HepG2 (cell line): ENCODE measurements around the gene PHF14. TPM values are rescaled to one million over a fixed set of nuclear protein-coding genes. Genes with fewer than 3 reads are reported as not detected.

ENCODE experiments used
- ATAC-seq: fragments of 200-7000 bp; cut with Tn5 transposase; 3 replicates; pipeline ENCODE4 v1.9.1; 2020; ENCODE audit warnings: mild to moderate bottlenecking, moderate library complexity
- BruUV-seq: library from RNA; stranded (reverse); fragments of 400-500 nt; replicated peaks from 2 replicates; lab custom pipeline; 2021; lab: Mats Ljungman, UMichigan
- CTCF ChIA-PET: fragments of 300-600 bp; formaldehyde crosslinking; extraction: SDS; loops from one replicate; lab custom pipeline; 2021; ENCODE audit warnings: low total read pairs, inconsistent platforms, low intra/inter-chr PET ratio; lab: Yijun Ruan, JAX
- POLR2A ChIA-PET: fragments of 350-600 bp; sonication (Branson Sonifier 250); formaldehyde crosslinking; loops from one replicate; lab custom pipeline; 2020; ENCODE audit warnings: antibody characterized with exemption, inconsistent platforms; lab: Yijun Ruan, JAX
- DNase-seq: peaks from one replicate; pipeline ENCODE4 v3.0.0-alpha.2; 2015; ENCODE audit warnings: low spot score
- FAIRE-seq: peaks from 3 replicates; lab custom pipeline; 2011; peaks lifted over from hg19 to GRCh38; lab: Jason Lieb, UNC
- H2AFZ ChIP-seq: one replicate; pipeline ENCODE4 v1.6.1; 2011; ENCODE audit warnings: low read length, inconsistent platforms
- H3K27ac ChIP-seq: fragments of 300-600 bp; 3 replicates; pipeline ENCODE4 v1.8.0; 2011; ENCODE audit warnings: mixed run types, mild to moderate bottlenecking, mixed read lengths, low read length, inconsistent platforms; ENCODE audit not compliant: insufficient read depth; ENCODE audit errors: extremely low read length
- H3K27me3 ChIP-seq, 2 experiments: fragments of 200-600 bp in 1 of 2; 2 replicates in 1 of 2; 3 replicates in 1 of 2; pipeline versions ENCODE4 v1.6.0 to v1.8.0; 2011; ENCODE audit warnings: low read length in 2 of 2, mild to moderate bottlenecking in 2 of 2, moderate library complexity in 2 of 2, inconsistent platforms in 1 of 2; ENCODE audit not compliant: insufficient read depth in 2 of 2, control insufficient read depth in 1 of 2
- H3K36me3 ChIP-seq, 2 experiments: fragments of 200-600 bp in 1 of 2; replicated peaks in 1 of 2; 2 replicates in 1 of 2; 3 replicates in 1 of 2; pipeline versions ENCODE4 v1.5.1 to v1.8.0; 2011; ENCODE audit warnings: low read length in 2 of 2, inconsistent platforms in 1 of 2; ENCODE audit not compliant: insufficient read depth in 2 of 2, control insufficient read depth in 1 of 2
- H3K4me1 ChIP-seq: 2 replicates; pipeline ENCODE4 v1.5.1; 2012; ENCODE audit warnings: low read length, inconsistent platforms; ENCODE audit not compliant: insufficient read depth
- H3K4me2 ChIP-seq: 2 replicates; pipeline ENCODE4 v1.6.0; 2011; ENCODE audit warnings: low read depth, low read length, inconsistent platforms
- H3K4me3 ChIP-seq, 3 experiments: fragments of 200-600 bp in 1 of 3; sonication (generic), shearing (Covaris generic) in 1 of 3; replicated peaks in 1 of 3; 2 replicates each; pipeline ENCODE4 v1.5.1; 2011 to 2016; ENCODE audit warnings: low read length in 3 of 3, inconsistent platforms in 2 of 3, low read depth in 2 of 3, mild to moderate bottlenecking in 2 of 3, control low read depth in 1 of 3, mixed read lengths in 1 of 3; ENCODE audit not compliant: insufficient read depth in 1 of 3
- H3K79me2 ChIP-seq: one replicate; pipeline ENCODE4 v1.6.1; 2011; ENCODE audit warnings: low read length, inconsistent platforms; ENCODE audit not compliant: insufficient read depth
- H3K9ac ChIP-seq: 2 replicates; pipeline ENCODE4 v1.6.0; 2011; ENCODE audit warnings: mild to moderate bottlenecking, low read depth, low read length, inconsistent platforms; ENCODE audit not compliant: insufficient read depth
- H3K9me3 ChIP-seq: 2 replicates; pipeline ENCODE4 v1.5.1; 2012; ENCODE audit warnings: mild to moderate bottlenecking, low read length
- H4K20me1 ChIP-seq: 2 replicates; pipeline ENCODE4 v1.6.0; 2011; ENCODE audit warnings: inconsistent platforms, mild to moderate bottlenecking, low read length, moderate library complexity; ENCODE audit not compliant: insufficient read depth
- AGO1 ChIP-seq: fragments of 200-400 bp; formaldehyde crosslinking; IDR thresholded peaks from 2 replicates; pipeline ENCODE4 v1.6.1; 2017; ENCODE audit warnings: mild to moderate bottlenecking, low read depth, low read length, moderate library complexity; ENCODE audit not compliant: poor library complexity, severe bottlenecking
- CENPBD1 ChIP-seq: sonication (generic); formaldehyde crosslinking; IDR thresholded peaks from 2 replicates; pipeline ENCODE4 v1.8.0; 2022; ENCODE audit warnings: missing genetic modification reagents, low read depth, mild to moderate bottlenecking, borderline replicate concordance
- ELF3 ChIP-seq: IDR thresholded peaks from 2 replicates; pipeline ENCODE4 v1.6.1; 2016; ENCODE audit warnings: missing genetic modification reagents, missing compliant biosample characterization
- FOXO1 ChIP-seq: sonication (generic); formaldehyde crosslinking; IDR thresholded peaks from 2 replicates; pipeline ENCODE4 v1.4.0; 2020; ENCODE audit warnings: missing genetic modification reagents
- GMEB2 ChIP-seq: IDR thresholded peaks from 2 replicates; pipeline ENCODE4 v1.6.1; 2016; ENCODE audit warnings: missing biosample characterization, missing genetic modification reagents, low read depth
- HCFC1 ChIP-seq: fragments of 150-350 bp; IDR thresholded peaks from 2 replicates; pipeline ENCODE4 v1.6.1; 2014; ENCODE audit warnings: low read depth, low read length
- MTERF4 ChIP-seq: sonication (generic); formaldehyde crosslinking; IDR thresholded peaks from 2 replicates; pipeline ENCODE4 v1.8.0; 2023; ENCODE audit warnings: mild to moderate bottlenecking, missing genetic modification reagents
- POLR2A ChIP-seq, 2 experiments: IDR thresholded peaks; 2 replicates each; pipeline ENCODE4 v1.6.1; 2011; ENCODE audit warnings: low read depth in 2 of 2, low read length in 2 of 2, mild to moderate bottlenecking in 1 of 2, moderate library complexity in 1 of 2; ENCODE audit not compliant: insufficient read depth in 1 of 2
- PRDM10 ChIP-seq: sonication (generic); formaldehyde crosslinking; IDR thresholded peaks from 2 replicates; pipeline ENCODE4 v1.4.0; 2020; ENCODE audit warnings: low read depth, missing genetic modification reagents
- SP140L ChIP-seq: sonication (generic); formaldehyde crosslinking; IDR thresholded peaks from 2 replicates; pipeline ENCODE4 v1.4.0; 2020; ENCODE audit warnings: missing genetic modification reagents, borderline replicate concordance
- WIZ ChIP-seq: sonication (generic); formaldehyde crosslinking; IDR thresholded peaks from 2 replicates; pipeline ENCODE4 v1.5.1; 2020; ENCODE audit warnings: mild to moderate bottlenecking, missing genetic modification reagents
- ZBTB49 ChIP-seq: sonication (generic); formaldehyde crosslinking; IDR thresholded peaks from 2 replicates; pipeline ENCODE4 v1.4.0; 2020; ENCODE audit warnings: missing genetic modification reagents, borderline replicate concordance
- ZNF101 ChIP-seq: sonication (generic); formaldehyde crosslinking; IDR thresholded peaks from 2 replicates; pipeline ENCODE4 v1.4.0; 2020; ENCODE audit warnings: mild to moderate bottlenecking, low read depth, missing genetic modification reagents, borderline replicate concordance
- ZNF224 ChIP-seq: sonication (generic); formaldehyde crosslinking; IDR thresholded peaks from 2 replicates; pipeline ENCODE4 v1.5.0; 2020; ENCODE audit warnings: mild to moderate bottlenecking, missing genetic modification reagents
- ZNF446 ChIP-seq: sonication (generic); formaldehyde crosslinking; IDR thresholded peaks from 2 replicates; pipeline ENCODE4 v1.5.0; 2020; ENCODE audit warnings: mild to moderate bottlenecking, missing genetic modification reagents
- ZNF766 ChIP-seq: sonication (generic); formaldehyde crosslinking; IDR thresholded peaks from 2 replicates; pipeline ENCODE4 v1.5.0; 2020; ENCODE audit warnings: missing genetic modification reagents, borderline replicate concordance
- ZNF781 ChIP-seq: sonication (generic); formaldehyde crosslinking; IDR thresholded peaks from 2 replicates; pipeline ENCODE4 v1.5.1; 2020; ENCODE audit warnings: borderline replicate concordance, mild to moderate bottlenecking, missing genetic modification reagents; ENCODE audit errors: not compliant biosample characterization
- WGBS: methylation state at CpG from one replicate; pipeline ENCODE4 v1.1.6; 2017; ENCODE audit warnings: low lambda C conversion rate; 5-methylcytosine and 5-hydroxymethylcytosine counted together
- in situ Hi-C: cut with HindIII; loops from 2 replicates; pipeline ENCODE4 v1.10.0; 2017; ENCODE audit warnings: low pct_unique_long_range_greater_than_20kb; ENCODE audit not compliant: extremely low pct_ligation_motif_present
- intact Hi-C: fragments of 100-400 bp; cut with micrococcal nuclease; formaldehyde crosslinking; loops from one replicate; pipeline ENCODE4 v1.10.0; 2022; ENCODE audit not compliant: unreplicated experiment
- polyA plus RNA-seq, 8 experiments: library from polyadenylated mRNA; depleted of rRNA in 3 of 8; stranded (reverse) in 7 of 8; unstranded in 1 of 8; fragments of >200 nt; fragmentation: Illumina TruSeq in 4 of 8; extraction: Trizol in 4 of 8; gene quantifications; 2 replicates each; pipeline versions ENCODE4 v1.2.1 to v1.2.3, GENCODE V29; 2011 to 2016; ENCODE audit warnings: low read depth in 4 of 8, missing spikeins in 1 of 8, mixed read lengths in 1 of 8; ENCODE audit not compliant: insufficient read depth in 1 of 8
- total RNA-seq, 5 experiments: library from RNA; depleted of rRNA; stranded (reverse); fragments of >200 nt; fragmentation: Illumina TruSeq; extraction: Trizol; gene quantifications; 2 replicates each; pipeline ENCODE4 v1.2.3, GENCODE V29; 2016; ENCODE audit warnings: low read depth in 1 of 5

Gene PHF14
- total and polyA plus RNA-seq, 2 of the 13 experiments (the other 11 are each of a cell fraction or from before 2014, with no cell fraction given), result 18.9 to 68.7 TPM

- in situ Hi-C loops, result no loop called here
- intact Hi-C loops, result no loop called here
- BruUV-seq, result no TSS peak
- WGBS, result 94% methylated on average over 1 of the region's 1 CpG
- Histone ChIP-seq H3K4me1 (no peaks in the 10 kb centered on the region), H3K4me3 (no peak overlapping the region), H3K36me3 (no peaks in the 10 kb centered on the region), H4K20me1 (no peaks in the 10 kb centered on the region), H3K79me2 (no peaks in the 10 kb centered on the region), H3K27me3 (no peaks in the 10 kb centered on the region), H3K27ac (no peak overlapping the region), H3K4me2 (no peak overlapping the region), H3K9ac (no peak overlapping the region), H3K9me3 (no peaks in the 10 kb centered on the region), H2AFZ (no peak overlapping the region)
- POLR2A ChIA-PET, result no interaction called here
- FAIRE-seq (no peak), ATAC-seq (no peak), DNase-seq (no peak)
- CTCF ChIA-PET, result no interaction called here
- TF ChIP-seq ZNF766 (CRISPR knock-in tag), result no peak
- TF ChIP-seq FOXO1 (CRISPR knock-in tag), result no peak
- TF ChIP-seq ZNF101 (CRISPR knock-in tag), result no peak
- no peak for TF ChIP-seq CENPBD1 (CRISPR knock-in tag)
- no peak for TF ChIP-seq ELF3
- TF ChIP-seq WIZ (CRISPR knock-in tag), result no peak
- TF ChIP-seq ZNF781 (CRISPR knock-in tag), result no peak
- no peak for TF ChIP-seq ZNF224 (CRISPR knock-in tag)
- no peak for TF ChIP-seq POLR2A (IDR thresholded peaks at IDR 0.05; ENCODE audit: insufficient read depth in 1 of 2, low read depth in 2 of 2, low read length in 2 of 2)
- TF ChIP-seq MTERF4, result no peak
- no peak for TF ChIP-seq ZNF446
- no peak for TF ChIP-seq AGO1
- TF ChIP-seq SP140L (CRISPR knock-in tag), result no peak
- no peak for TF ChIP-seq ZBTB49 (CRISPR knock-in tag)
- TF ChIP-seq GMEB2, result no peak
- TF ChIP-seq HCFC1, result no peak
- no peak for TF ChIP-seq PRDM10
These were observed 182.2 kb downstream of the PHF14 start for GRCh38 chr7:11155883-11156282.
